K562 (cell line): ENCODE results near the gene OR10D3. TPM values are rescaled to one million over a fixed set of nuclear protein-coding genes. Genes with fewer than 3 reads are reported as not detected.

Source experiments
- ATAC-seq: fragments of 200-7000 bp; cut with Tn5 transposase; 3 replicates; pipeline ENCODE4 v1.9.1; 2020; ENCODE audit warnings: moderate library complexity
- BruUV-seq: library from RNA; stranded (reverse); fragments of 400-500 nt; replicated peaks from 2 replicates; lab custom pipeline; 2021; lab: Mats Ljungman, UMichigan
- CTCF ChIA-PET: fragments of 300-600 bp; formaldehyde crosslinking; extraction: SDS; loops from one replicate; lab custom pipeline; 2021; ENCODE audit warnings: low intra/inter-chr PET ratio; lab: Yijun Ruan, JAX
- POLR2A ChIA-PET: fragments of 300-600, 350-650 bp; sonication (Branson Sonifier 250); formaldehyde crosslinking; extraction: SDS; loops from one replicate; lab custom pipeline; 2021; ENCODE audit warnings: antibody characterized with exemption, inconsistent platforms; lab: Yijun Ruan, JAX
- DNase-seq, 4 experiments: peaks; one replicate each; pipeline versions ENCODE4 v3.0.0 to v3.0.0-alpha.2; 2011 to 2018; ENCODE audit warnings: low spot score in 3 of 4, mixed read lengths in 3 of 4; ENCODE audit errors: extremely low read depth in 1 of 4
- FAIRE-seq: peaks from 2 replicates; lab custom pipeline; 2011; peaks lifted over from hg19 to GRCh38; lab: Jason Lieb, UNC
- H2AFZ ChIP-seq: 2 replicates; pipeline ENCODE4 v1.6.0; 2011; ENCODE audit warnings: low read depth, low read length, control low read depth, inconsistent platforms
- H3K27ac ChIP-seq: fragments of 200-600 bp; 3 replicates; pipeline ENCODE4 v1.8.0; 2011; ENCODE audit warnings: low read depth, mild to moderate bottlenecking, control low read depth, inconsistent platforms, low read length, moderate library complexity, mixed read lengths; ENCODE audit errors: extremely low read depth
- H3K27me3 ChIP-seq, 2 experiments: fragments of 300-600 bp in 1 of 2; 2 replicates in 1 of 2; 3 replicates in 1 of 2; pipeline versions ENCODE4 v1.6.0 to v1.8.0; 2011; ENCODE audit warnings: inconsistent platforms in 2 of 2, low read length in 2 of 2, mild to moderate bottlenecking in 1 of 2, mixed read lengths in 1 of 2, moderate library complexity in 1 of 2; ENCODE audit not compliant: control insufficient read depth in 2 of 2, insufficient read depth in 2 of 2
- H3K36me3 ChIP-seq: fragments of 300-600 bp; 3 replicates; pipeline ENCODE4 v1.8.0; 2011; ENCODE audit warnings: mild to moderate bottlenecking, low read length, inconsistent platforms; ENCODE audit not compliant: control insufficient read depth, insufficient read depth
- H3K4me1 ChIP-seq, 2 experiments: fragments of 200-600 bp in 1 of 2; replicated peaks in 1 of 2; 2 replicates in 1 of 2; 3 replicates in 1 of 2; pipeline versions ENCODE4 v1.5.1 to v1.8.0; 2011; ENCODE audit warnings: inconsistent platforms in 2 of 2, low read length in 2 of 2, mild to moderate bottlenecking in 1 of 2, mixed read lengths in 1 of 2, moderate library complexity in 1 of 2; ENCODE audit not compliant: control insufficient read depth in 2 of 2, insufficient read depth in 2 of 2
- H3K4me2 ChIP-seq: 2 replicates; pipeline ENCODE4 v1.6.1; 2011; ENCODE audit warnings: low read length, control low read depth, inconsistent platforms, mixed read lengths; ENCODE audit not compliant: insufficient read depth
- H3K4me3 ChIP-seq: fragments of 200-600 bp; sonication (generic), shearing (Covaris generic); 2 replicates; pipeline ENCODE4 v1.5.1; 2016; ENCODE audit warnings: control low read depth, inconsistent platforms
- H3K79me2 ChIP-seq: fragments of 200-600 bp; 3 replicates; pipeline ENCODE4 v1.8.0; 2011; ENCODE audit warnings: low read length, inconsistent platforms; ENCODE audit not compliant: control insufficient read depth, insufficient read depth
- H3K9ac ChIP-seq, 2 experiments: 2 replicates each; pipeline versions ENCODE4 v1.6.0 to v1.6.1; 2011; ENCODE audit warnings: low read depth in 2 of 2, low read length in 2 of 2, control low read depth in 1 of 2, inconsistent platforms in 1 of 2, mild to moderate bottlenecking in 1 of 2, mixed read lengths in 1 of 2; ENCODE audit not compliant: insufficient read depth in 1 of 2
- H3K9me1 ChIP-seq: one replicate; pipeline ENCODE4 v1.6.0; 2011; ENCODE audit warnings: inconsistent platforms, mild to moderate bottlenecking, low read length, moderate library complexity; ENCODE audit not compliant: control insufficient read depth, insufficient read depth
- H3K9me3 ChIP-seq: replicated peaks from 2 replicates; pipeline ENCODE4 v1.5.1; 2011; ENCODE audit warnings: low read depth, low read length, inconsistent platforms; ENCODE audit not compliant: control insufficient read depth, insufficient read depth
- H4K20me1 ChIP-seq: replicated peaks from 2 replicates; pipeline ENCODE4 v1.6.1; 2011; ENCODE audit warnings: low read length, inconsistent platforms, mixed read lengths; ENCODE audit not compliant: control insufficient read depth, insufficient read depth
- CTBP1 ChIP-seq: fragments of 450-650 bp; IDR thresholded peaks from 2 replicates; pipeline ENCODE4 v1.6.1; 2016; ENCODE audit warnings: borderline replicate concordance
- MXI1 ChIP-seq: IDR thresholded peaks from 2 replicates; pipeline ENCODE4 v1.6.1; 2011; ENCODE audit warnings: low read depth, mild to moderate bottlenecking, improper control_type of control experiment, low read length
- NFIC ChIP-seq: fragments of 450-650 bp; IDR thresholded peaks from 2 replicates; pipeline ENCODE4 v1.6.1; 2017; ENCODE audit warnings: mild to moderate bottlenecking, inconsistent platforms
- THRA ChIP-seq: fragments of 450-650 bp; IDR thresholded peaks from 2 replicates; pipeline ENCODE4 v1.6.1; 2017; ENCODE audit warnings: mild to moderate bottlenecking, moderate library complexity
- YBX1 ChIP-seq: fragments of 450-650 bp; IDR thresholded peaks from 2 replicates; pipeline ENCODE4 v1.7.1; 2016; ENCODE audit warnings: mild to moderate bottlenecking
- WGBS: fragments of 100-300 bp; shearing (Covaris generic); methylation state at CpG from one replicate; pipeline ENCODE4 v1.1.6; 2016; ENCODE audit warnings: low coverage, mixed read lengths; ENCODE audit not compliant: insufficient coverage; ENCODE audit errors: missing lambda C conversion rate; 5-methylcytosine and 5-hydroxymethylcytosine counted together
- in situ Hi-C: fragments of 300-500 bp; cut with MboI; formaldehyde crosslinking; loops from 4 replicates; pipeline ENCODE4 v1.15.0; 2018; ENCODE audit warnings: inconsistent platforms, mixed read lengths
- intact Hi-C: fragments of 100-400 bp; cut with micrococcal nuclease; formaldehyde crosslinking; loops from 2 replicates; pipeline ENCODE4 v1.14.2; 2022
- polyA plus RNA-seq, 8 experiments: library from polyadenylated mRNA; depleted of rRNA in 4 of 8; stranded (reverse) in 5 of 8; unstranded in 3 of 8; fragments of >200 nt; fragmentation: Nextera tagmentation in 2 of 8; fragmentation: Illumina TruSeq in 1 of 8; extraction: Ambion mirVana in 2 of 8; extraction: Trizol in 1 of 8; gene quantifications; 2 replicates each; pipeline versions ENCODE4 v1.2.1 to v1.2.3, GENCODE V29; 2011 to 2014; ENCODE audit warnings: inconsistent platforms in 1 of 8, missing spikeins in 1 of 8
- total RNA-seq, 7 experiments: library from RNA; depleted of rRNA in 6 of 7; stranded (reverse); fragments of >200 nt in 6 of 7; fragmentation: Illumina TruSeq in 2 of 7; extraction: Trizol in 2 of 7; gene quantifications; 2 replicates each; pipeline versions ENCODE4 v1.2.1 to v1.2.3, GENCODE V29; 2011 to 2021; ENCODE audit warnings: low replicate concordance in 1 of 7
- TF ChIP-seq, protein P1 (sequence below): fragments of 250-450 bp; sonication (Bioruptor Pico); IDR thresholded peaks from 2 replicates; pipeline ENCODE4 v1.4.0; 2020; ENCODE audit warnings: mild to moderate bottlenecking

OR10D3 gene
- total and polyA plus RNA-seq, 9 of the 15 experiments (the other 6 are each of a cell fraction or from before 2014, with no cell fraction given), result 0.07 to 2.9 (median 0.80) TPM; not detected in 1

- in situ Hi-C loops, result loop anchor here (5.0 kb wide), 1 partner anchor 122 kb away; no protein-coding TSS in a partner anchor
- H3K4me3 ChIP-seq, result no peak overlapping the region
- no TSS peak for BruUV-seq
Observed at GRCh38 chr11:124194293-124195188, 11.4 kb downstream of the OR10D3 start.

More at GRCh38 chr11:124194293-124195188, 11.4 kb downstream of the OR10D3 start:
- Histone ChIP-seq H3K27ac (no peak overlapping the region), H3K9ac (no peak overlapping the region), H3K79me2 (peaks cover 4% of the 10 kb centered on the region; the same call in 2 of the 3 replicates), H3K36me3 (peaks cover 9% of the 10 kb centered on the region; the same call in 2 of the 3 replicates), H3K9me1 (no peaks in the 10 kb centered on the region), H3K9me3 (no peaks in the 10 kb centered on the region), H3K4me2 (no peak overlapping the region), H2AFZ (peak overlapping the region; percentile 40; the same call in 1 of the 2 replicates), H3K4me1 (peaks cover 0 to 21% of the 10 kb centered on the region in 2 experiments; a peak in 3 of 5 replicates), H3K27me3 (no peaks in the 10 kb centered on the region), H4K20me1 (no peaks in the 10 kb centered on the region)
- no peak for FAIRE-seq
- intact Hi-C loops, result loop anchor here (1.0 to 10.0 kb wide), 4 partner anchors 86 to 450 kb away; partner anchors contain the start of gene ZNF202
- WGBS, result 73% methylated on average over 6 of the region's 6 CpGs
- TF ChIP-seq, protein P1, sequence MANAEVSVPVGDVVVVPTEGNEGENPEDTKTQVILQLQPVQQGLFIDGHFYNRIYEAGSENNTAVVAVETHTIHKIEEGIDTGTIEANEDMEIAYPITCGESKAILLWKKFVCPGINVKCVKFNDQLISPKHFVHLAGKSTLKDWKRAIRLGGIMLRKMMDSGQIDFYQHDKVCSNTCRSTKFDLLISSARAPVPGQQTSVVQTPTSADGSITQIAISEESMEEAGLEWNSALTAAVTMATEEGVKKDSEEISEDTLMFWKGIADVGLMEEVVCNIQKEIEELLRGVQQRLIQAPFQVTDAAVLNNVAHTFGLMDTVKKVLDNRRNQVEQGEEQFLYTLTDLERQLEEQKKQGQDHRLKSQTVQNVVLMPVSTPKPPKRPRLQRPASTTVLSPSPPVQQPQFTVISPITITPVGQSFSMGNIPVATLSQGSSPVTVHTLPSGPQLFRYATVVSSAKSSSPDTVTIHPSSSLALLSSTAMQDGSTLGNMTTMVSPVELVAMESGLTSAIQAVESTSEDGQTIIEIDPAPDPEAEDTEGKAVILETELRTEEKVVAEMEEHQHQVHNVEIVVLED, result no peak
- TF ChIP-seq NFIC (peak; percentile 97), CTBP1 (peak; percentile 42; the same call in 1 of the 2 replicates), THRA (no peak), MXI1 (no peak), YBX1 (no peak)
- ChIA-PET CTCF (interaction anchor here (0.6 to 1.2 kb wide), 2 partner anchors 20 to 123 kb away, joined by 3 to 6 read pairs; no protein-coding TSS in a partner anchor), POLR2A (interaction anchor here (1.0 kb wide), 3 partner anchors 11 to 125 kb away, joined by 3 to 4 read pairs (median 4); no protein-coding TSS in a partner anchor)
- ATAC-seq, result peak; percentile 36
- no peak for DNase-seq
